IMR-90 (cell line): Measurements from ENCODE around the gene PRKRA.

ENCODE experiments used
- CEBPB ChIP-seq: IDR thresholded peaks from 2 replicates; pipeline ENCODE4 v1.6.1; 2012; ENCODE audit warnings: low read depth, low read length, improper control_type of control experiment
- CHD1 ChIP-seq: IDR thresholded peaks from 2 replicates; pipeline ENCODE4 v1.6.1; 2012; ENCODE audit warnings: low read depth, low read length, improper control_type of control experiment
- CTCF ChIP-seq: conservative IDR thresholded peaks from 2 replicates; pipeline ENCODE4 v1.5.1; 2012; ENCODE audit warnings: mild to moderate bottlenecking, low read depth, low read length, improper control_type of control experiment
- FOS ChIP-seq: fragments of 150-350 bp; IDR thresholded peaks from 2 replicates; pipeline ENCODE4 v1.6.1; 2016; ENCODE audit warnings: low read depth, low read length
- MAFK ChIP-seq: IDR thresholded peaks from 2 replicates; pipeline ENCODE4 v1.6.1; 2012; ENCODE audit warnings: low read depth, low read length, improper control_type of control experiment
- MAZ ChIP-seq: IDR thresholded peaks from 2 replicates; pipeline ENCODE4 v1.6.1; 2012; ENCODE audit warnings: low read depth, mild to moderate bottlenecking, low read length, improper control_type of control experiment, moderate library complexity, borderline replicate concordance
- MXI1 ChIP-seq: IDR thresholded peaks from 2 replicates; pipeline ENCODE4 v1.6.1; 2012; ENCODE audit warnings: low read depth, mild to moderate bottlenecking, low read length, moderate library complexity, borderline replicate concordance
- NFE2L2 ChIP-seq: fragments of 150-350 bp; IDR thresholded peaks from 2 replicates; pipeline ENCODE4 v1.6.1; 2016; ENCODE audit warnings: low read depth, mild to moderate bottlenecking, low read length
- POLR2A ChIP-seq: IDR thresholded peaks from 2 replicates; pipeline ENCODE4 v1.6.1; 2012; ENCODE audit warnings: mild to moderate bottlenecking, low read depth, low read length
- RAD21 ChIP-seq: IDR thresholded peaks from 2 replicates; pipeline ENCODE4 v1.6.1; 2012; ENCODE audit warnings: low read length, improper control_type of control experiment
- RCOR1 ChIP-seq: IDR thresholded peaks from 2 replicates; pipeline ENCODE4 v1.6.1; 2012; ENCODE audit warnings: mild to moderate bottlenecking, low read length, improper control_type of control experiment; ENCODE audit not compliant: insufficient replicate concordance
- RFX5 ChIP-seq: IDR thresholded peaks from 2 replicates; pipeline ENCODE4 v1.8.0; 2012; ENCODE audit warnings: low read depth, mild to moderate bottlenecking, low read length, moderate library complexity
- SMC3 ChIP-seq: fragments of 150-350 bp; IDR thresholded peaks from 2 replicates; pipeline ENCODE4 v1.6.1; 2016; ENCODE audit warnings: low read depth, mild to moderate bottlenecking, antibody characterized with exemption, low read length, moderate library complexity

- TF ChIP-seq CTCF (no peak), MAFK (no peak), RFX5 (no peak), POLR2A (no peak), MXI1 (no peak), FOS (no peak), RAD21 (no peak), SMC3 (no peak), RCOR1 (no peak), NFE2L2 (no peak), CHD1 (no peak), CEBPB (no peak), MAZ (no peak)
Measured at GRCh38 chr2:178401994-178402437, 49.0 kb downstream of the PRKRA start.
